K562 (cell line): ENCODE results near the gene LRMDA. TPM values are rescaled to one million over a fixed set of nuclear protein-coding genes. Genes with fewer than 3 reads are reported as not detected.
A peak's percentile ranks its signal among the peaks of the same experiment; 100 is the strongest.

Experiments
- CAMTA2 ChIP-seq: fragments of 250-450 bp; sonication (Bioruptor Pico); conservative IDR thresholded peaks from 2 replicates; pipeline ENCODE4 v1.5.1; 2022
- CBX5 ChIP-seq: IDR thresholded peaks from 2 replicates; pipeline ENCODE4 v1.6.1; 2014; ENCODE audit warnings: low read depth, borderline replicate concordance
- JUND ChIP-seq, 2 experiments: IDR thresholded peaks; 2 replicates in 1 of 2; 3 replicates in 1 of 2; pipeline ENCODE4 v1.6.1; 2011; ENCODE audit warnings: borderline replicate concordance in 2 of 2, low read depth in 2 of 2, low read length in 2 of 2, improper control_type of control experiment in 1 of 2, missing biosample characterization in 1 of 2, missing genetic modification characterization in 1 of 2, missing genetic modification reagents in 1 of 2
- MYBL2 ChIP-seq, 2 experiments: fragments of 450-650 bp in 1 of 2; sonication (generic) in 1 of 2; formaldehyde crosslinking in 1 of 2; IDR thresholded peaks; 2 replicates each; pipeline versions ENCODE4 v1.6.1 to v1.8.1; 2017 to 2022; ENCODE audit warnings: borderline replicate concordance in 1 of 2, inconsistent platforms in 1 of 2, low read depth in 1 of 2, mild to moderate bottlenecking in 1 of 2, missing genetic modification reagents in 1 of 2, moderate library complexity in 1 of 2
- RB1 ChIP-seq: fragments of 450-650 bp; IDR thresholded peaks from 2 replicates; pipeline ENCODE4 v1.6.1; 2017; ENCODE audit warnings: low read depth, mild to moderate bottlenecking
- RBM14 ChIP-seq: fragments of 200-400 bp; formaldehyde crosslinking; IDR thresholded peaks from 2 replicates; pipeline ENCODE4 v1.6.1; 2018; ENCODE audit warnings: low read depth, mild to moderate bottlenecking, low read length, moderate library complexity, borderline replicate concordance; ENCODE audit not compliant: insufficient read depth
- TAF7 ChIP-seq: fragments of 450-650 bp; IDR thresholded peaks from 2 replicates; pipeline ENCODE4 v1.6.1; 2016; ENCODE audit warnings: missing genetic modification characterization, missing compliant biosample characterization
- ZNF263 ChIP-seq: sonication (generic); formaldehyde crosslinking; IDR thresholded peaks from 2 replicates; pipeline ENCODE4 v1.8.0; 2022; ENCODE audit warnings: mild to moderate bottlenecking, missing genetic modification reagents, borderline replicate concordance
- polyA plus RNA-seq, 8 experiments: library from polyadenylated mRNA; depleted of rRNA in 4 of 8; stranded (reverse) in 5 of 8; unstranded in 3 of 8; fragments of >200 nt; fragmentation: Nextera tagmentation in 2 of 8; fragmentation: Illumina TruSeq in 1 of 8; extraction: Ambion mirVana in 2 of 8; extraction: Trizol in 1 of 8; gene quantifications; 2 replicates each; pipeline versions ENCODE4 v1.2.1 to v1.2.3, GENCODE V29; 2011 to 2014; ENCODE audit warnings: inconsistent platforms in 1 of 8, missing spikeins in 1 of 8
- total RNA-seq, 7 experiments: library from RNA; depleted of rRNA in 6 of 7; stranded (reverse); fragments of >200 nt in 6 of 7; fragmentation: Illumina TruSeq in 2 of 7; extraction: Trizol in 2 of 7; gene quantifications; 2 replicates each; pipeline versions ENCODE4 v1.2.1 to v1.2.3, GENCODE V29; 2011 to 2021; ENCODE audit warnings: low replicate concordance in 1 of 7
- TF ChIP-seq, protein P1 (sequence below): fragments of 150-350 bp; IDR thresholded peaks from 2 replicates; pipeline ENCODE4 v1.6.1; 2014; ENCODE audit warnings: low read depth, mild to moderate bottlenecking, low read length, borderline replicate concordance
- TF ChIP-seq, protein P2 (sequence below): sonication (generic); formaldehyde crosslinking; IDR thresholded peaks from 2 replicates; pipeline ENCODE4 v1.8.0; 2023; ENCODE audit warnings: mild to moderate bottlenecking, missing genetic modification reagents
- TF ChIP-seq, protein P3 (sequence below): fragments of 450-650 bp; IDR thresholded peaks from 2 replicates; pipeline ENCODE4 v1.6.1; 2018; ENCODE audit warnings: mild to moderate bottlenecking, low read depth; ENCODE audit not compliant: partially characterized antibody

LRMDA gene
- total and polyA plus RNA-seq, 9 of the 15 experiments (the other 6 are each of a cell fraction or from before 2014, with no cell fraction given), result 0.25 TPM; not detected in 8

DNA sequence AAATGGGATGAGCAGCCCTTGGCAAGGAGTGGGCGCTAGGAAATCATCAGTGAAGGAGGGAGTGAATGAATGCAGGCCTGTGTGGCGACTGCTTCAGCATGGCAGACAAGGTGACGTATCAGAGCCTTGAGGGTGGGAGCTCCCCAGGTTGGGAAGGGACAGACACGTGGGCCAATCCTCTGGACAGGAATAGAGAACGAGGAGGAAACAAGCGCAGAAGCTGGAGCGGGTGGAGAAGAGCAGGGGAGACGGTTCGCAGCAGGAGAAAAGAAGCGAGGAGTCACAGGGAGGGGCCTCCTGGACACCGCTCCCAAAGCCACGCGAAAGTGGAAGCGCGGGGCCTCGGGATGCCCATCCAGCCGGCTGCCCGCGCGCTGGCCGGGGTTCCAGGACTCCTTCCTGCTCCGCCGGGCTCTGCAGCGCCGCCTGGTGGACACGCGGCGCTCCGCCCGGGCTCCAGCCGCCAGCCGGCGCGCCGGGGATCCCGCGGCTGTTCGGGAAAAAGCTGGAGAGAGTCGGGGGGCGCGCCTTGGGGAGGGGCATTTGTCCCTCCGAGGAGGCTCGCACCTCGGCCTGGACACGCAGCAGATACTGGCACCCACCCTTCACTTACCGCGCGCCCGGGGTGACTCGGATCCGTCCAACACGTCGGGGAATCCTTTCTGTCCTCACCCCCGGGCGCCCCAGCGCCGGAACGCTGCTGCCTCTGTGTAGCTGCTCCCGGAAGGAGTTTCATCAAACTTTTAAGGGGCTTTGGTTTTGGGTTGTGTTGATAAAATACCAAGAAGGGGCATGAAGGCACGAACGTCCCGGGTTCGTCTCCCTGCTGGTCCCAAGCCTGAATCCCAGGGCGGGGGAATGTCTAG lies 36.1 kb upstream of the LRMDA start (continued):
- TF ChIP-seq, protein P1, sequence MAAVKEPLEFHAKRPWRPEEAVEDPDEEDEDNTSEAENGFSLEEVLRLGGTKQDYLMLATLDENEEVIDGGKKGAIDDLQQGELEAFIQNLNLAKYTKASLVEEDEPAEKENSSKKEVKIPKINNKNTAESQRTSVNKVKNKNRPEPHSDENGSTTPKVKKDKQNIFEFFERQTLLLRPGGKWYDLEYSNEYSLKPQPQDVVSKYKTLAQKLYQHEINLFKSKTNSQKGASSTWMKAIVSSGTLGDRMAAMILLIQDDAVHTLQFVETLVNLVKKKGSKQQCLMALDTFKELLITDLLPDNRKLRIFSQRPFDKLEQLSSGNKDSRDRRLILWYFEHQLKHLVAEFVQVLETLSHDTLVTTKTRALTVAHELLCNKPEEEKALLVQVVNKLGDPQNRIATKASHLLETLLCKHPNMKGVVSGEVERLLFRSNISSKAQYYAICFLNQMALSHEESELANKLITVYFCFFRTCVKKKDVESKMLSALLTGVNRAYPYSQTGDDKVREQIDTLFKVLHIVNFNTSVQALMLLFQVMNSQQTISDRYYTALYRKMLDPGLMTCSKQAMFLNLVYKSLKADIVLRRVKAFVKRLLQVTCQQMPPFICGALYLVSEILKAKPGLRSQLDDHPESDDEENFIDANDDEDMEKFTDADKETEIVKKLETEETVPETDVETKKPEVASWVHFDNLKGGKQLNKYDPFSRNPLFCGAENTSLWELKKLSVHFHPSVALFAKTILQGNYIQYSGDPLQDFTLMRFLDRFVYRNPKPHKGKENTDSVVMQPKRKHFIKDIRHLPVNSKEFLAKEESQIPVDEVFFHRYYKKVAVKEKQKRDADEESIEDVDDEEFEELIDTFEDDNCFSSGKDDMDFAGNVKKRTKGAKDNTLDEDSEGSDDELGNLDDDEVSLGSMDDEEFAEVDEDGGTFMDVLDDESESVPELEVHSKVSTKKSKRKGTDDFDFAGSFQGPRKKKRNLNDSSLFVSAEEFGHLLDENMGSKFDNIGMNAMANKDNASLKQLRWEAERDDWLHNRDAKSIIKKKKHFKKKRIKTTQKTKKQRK, result no peak
- TF ChIP-seq TAF7 (no peak), ZNF263 (CRISPR knock-in tag) (no peak), JUND (IDR thresholded peaks at IDR 0.05; ENCODE audit: borderline replicate concordance, low read depth, low read length) (0 out of 2 replicates have a peak, but pooled peaks have one; percentile 17), JUND (tag; IDR thresholded peaks at IDR 0.05; ENCODE audit: borderline replicate concordance, low read depth, low read length) (no peak), MYBL2 (IDR thresholded peaks at IDR 0.05; ENCODE audit: low read depth) (no peak), MYBL2 (CRISPR knock-in tag; IDR thresholded peaks at IDR 0.05; ENCODE audit: borderline replicate concordance) (no peak), CAMTA2 (no peak), CBX5 (no peak), RB1 (peak; percentile 67), RBM14 (no peak)
- TF ChIP-seq, protein P2, sequence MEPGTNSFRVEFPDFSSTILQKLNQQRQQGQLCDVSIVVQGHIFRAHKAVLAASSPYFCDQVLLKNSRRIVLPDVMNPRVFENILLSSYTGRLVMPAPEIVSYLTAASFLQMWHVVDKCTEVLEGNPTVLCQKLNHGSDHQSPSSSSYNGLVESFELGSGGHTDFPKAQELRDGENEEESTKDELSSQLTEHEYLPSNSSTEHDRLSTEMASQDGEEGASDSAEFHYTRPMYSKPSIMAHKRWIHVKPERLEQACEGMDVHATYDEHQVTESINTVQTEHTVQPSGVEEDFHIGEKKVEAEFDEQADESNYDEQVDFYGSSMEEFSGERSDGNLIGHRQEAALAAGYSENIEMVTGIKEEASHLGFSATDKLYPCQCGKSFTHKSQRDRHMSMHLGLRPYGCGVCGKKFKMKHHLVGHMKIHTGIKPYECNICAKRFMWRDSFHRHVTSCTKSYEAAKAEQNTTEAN (CRISPR knock-in tag), result no peak
- TF ChIP-seq, protein P3, sequence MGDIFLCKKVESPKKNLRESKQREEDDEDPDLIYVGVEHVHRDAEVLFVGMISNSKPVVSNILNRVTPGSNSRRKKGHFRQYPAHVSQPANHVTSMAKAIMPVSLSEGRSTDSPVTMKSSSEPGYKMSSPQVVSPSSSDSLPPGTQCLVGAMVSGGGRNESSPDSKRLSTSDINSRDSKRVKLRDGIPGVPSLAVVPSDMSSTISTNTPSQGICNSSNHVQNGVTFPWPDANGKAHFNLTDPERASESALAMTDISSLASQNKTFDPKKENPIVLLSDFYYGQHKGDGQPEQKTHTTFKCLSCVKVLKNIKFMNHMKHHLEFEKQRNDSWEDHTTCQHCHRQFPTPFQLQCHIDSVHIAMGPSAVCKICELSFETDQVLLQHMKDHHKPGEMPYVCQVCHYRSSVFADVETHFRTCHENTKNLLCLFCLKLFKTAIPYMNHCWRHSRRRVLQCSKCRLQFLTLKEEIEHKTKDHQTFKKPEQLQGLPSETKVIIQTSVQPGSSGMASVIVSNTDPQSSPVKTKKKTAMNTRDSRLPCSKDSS, result no peak
